Esophagus muscularis mucosa (tissue), 3 donors: ENCODE data around the gene RMND5B.

Experiments used
- EP300 ChIP-seq: sonication (generic); formaldehyde crosslinking; IDR thresholded peaks from one replicate; pipeline ENCODE4 v1.6.1; 2017; ENCODE audit warnings: antibody characterized with exemption
- TF ChIP-seq, protein P1 (sequence below), 3 experiments: fragments of 200-600 bp in 2 of 3; fragments of 450-650 bp in 1 of 3; sonication (generic) in 2 of 3; IDR thresholded peaks; one replicate each; pipeline ENCODE4 v1.5.1; 2017 to 2019; ENCODE audit warnings: antibody characterized with exemption in 3 of 3, mild to moderate bottlenecking in 2 of 3, moderate library complexity in 1 of 3

DNA sequence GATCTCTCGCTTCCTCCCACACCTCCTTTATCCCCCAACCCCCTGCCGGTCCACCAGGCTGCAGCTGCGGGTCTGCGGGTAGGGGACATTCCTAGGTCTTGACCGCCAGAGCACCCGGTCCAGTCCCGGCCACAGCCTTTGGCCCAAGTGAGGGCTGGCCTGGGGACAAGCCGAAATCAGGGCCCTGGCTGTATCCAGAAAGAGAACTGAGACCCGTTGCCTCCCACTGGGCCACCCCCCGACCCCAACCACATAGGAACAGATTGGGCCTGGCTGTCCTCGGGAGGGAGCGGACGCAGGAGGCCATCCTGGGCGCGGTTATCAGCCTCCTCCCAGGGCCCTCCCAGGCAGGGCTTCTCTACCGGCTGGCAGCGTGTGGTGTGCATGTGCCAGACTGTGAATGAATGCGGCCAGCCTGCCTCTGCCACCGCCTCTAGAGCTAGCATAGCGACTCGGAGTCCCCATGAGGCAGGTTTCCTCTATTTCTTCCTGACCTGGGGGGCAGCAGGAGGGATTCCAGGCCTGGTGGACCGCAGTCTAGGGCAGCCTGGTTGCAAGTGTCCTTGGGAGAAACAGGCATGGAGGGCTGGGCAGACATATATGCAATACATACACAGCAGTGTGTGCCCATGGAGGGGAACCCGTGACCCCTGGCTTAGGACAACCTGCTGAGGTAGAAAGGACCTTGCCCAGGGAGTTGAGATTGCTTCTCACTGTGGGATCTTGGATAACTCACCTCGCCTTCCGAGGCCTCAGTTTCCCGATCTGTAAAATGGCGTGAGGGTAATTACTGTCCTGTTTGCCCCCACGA, 16.3 kb upstream of the RMND5B start:
- TF ChIP-seq, protein P1, sequence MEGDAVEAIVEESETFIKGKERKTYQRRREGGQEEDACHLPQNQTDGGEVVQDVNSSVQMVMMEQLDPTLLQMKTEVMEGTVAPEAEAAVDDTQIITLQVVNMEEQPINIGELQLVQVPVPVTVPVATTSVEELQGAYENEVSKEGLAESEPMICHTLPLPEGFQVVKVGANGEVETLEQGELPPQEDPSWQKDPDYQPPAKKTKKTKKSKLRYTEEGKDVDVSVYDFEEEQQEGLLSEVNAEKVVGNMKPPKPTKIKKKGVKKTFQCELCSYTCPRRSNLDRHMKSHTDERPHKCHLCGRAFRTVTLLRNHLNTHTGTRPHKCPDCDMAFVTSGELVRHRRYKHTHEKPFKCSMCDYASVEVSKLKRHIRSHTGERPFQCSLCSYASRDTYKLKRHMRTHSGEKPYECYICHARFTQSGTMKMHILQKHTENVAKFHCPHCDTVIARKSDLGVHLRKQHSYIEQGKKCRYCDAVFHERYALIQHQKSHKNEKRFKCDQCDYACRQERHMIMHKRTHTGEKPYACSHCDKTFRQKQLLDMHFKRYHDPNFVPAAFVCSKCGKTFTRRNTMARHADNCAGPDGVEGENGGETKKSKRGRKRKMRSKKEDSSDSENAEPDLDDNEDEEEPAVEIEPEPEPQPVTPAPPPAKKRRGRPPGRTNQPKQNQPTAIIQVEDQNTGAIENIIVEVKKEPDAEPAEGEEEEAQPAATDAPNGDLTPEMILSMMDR (IDR thresholded peaks at IDR 0.05), result no peak
- TF ChIP-seq EP300, result no peak
